GM21825 (cell line): ENCODE results near the gene SARDH.

Experiments used
- ATAC-seq: cut with Tn5 transposase; IDR thresholded peaks from one replicate; pipeline ENCODE4 v1.9.1; 2021; ENCODE audit warnings: mild to moderate bottlenecking, moderate library complexity; ENCODE audit not compliant: unreplicated experiment

Gene SARDH

GRCh38 chr9:133733796-133734533 is 4.2 kb downstream of the SARDH start:
- ATAC-seq: no peak

GRCh38 chr9:133733421-133733795 is 4.7 kb downstream of the SARDH start:
- no peak for ATAC-seq

GRCh38 chr9:133732639-133733408 is 5.3 kb downstream of the SARDH start:
- no peak for ATAC-seq

- no peak for ATAC-seq
Measured at GRCh38 chr9:133731876-133732638, 6.1 kb downstream of the SARDH start.

- ATAC-seq: no peak
Measured at GRCh38 chr9:133730994-133731715, 7.0 kb downstream of the SARDH start.

GRCh38 chr9:133729617-133730281 is 8.4 kb downstream of the SARDH start:
- no peak for ATAC-seq

- no peak for ATAC-seq
Measured at GRCh38 chr9:133728856-133729616, 9.1 kb downstream of the SARDH start.

GRCh38 chr9:133727876-133728441 is 10.2 kb downstream of the SARDH start:
- ATAC-seq: no peak

- no peak for ATAC-seq
Measured at GRCh38 chr9:133727277-133727875, 10.8 kb downstream of the SARDH start.

- no peak for ATAC-seq
Measured at GRCh38 chr9:133726401-133727276, 11.5 kb downstream of the SARDH start.

- ATAC-seq: no peak
Measured at GRCh38 chr9:133725886-133726285, 12.3 kb downstream of the SARDH start.

- no peak for ATAC-seq
Measured at GRCh38 chr9:133718563-133719315, 19.4 kb downstream of the SARDH start.

- ATAC-seq: no peak
Measured at GRCh38 chr9:133717113-133718031, 20.8 kb downstream of the SARDH start.

GRCh38 chr9:133716564-133717112 is 21.5 kb downstream of the SARDH start:
- no peak for ATAC-seq

- ATAC-seq: no peak
Measured at GRCh38 chr9:133715866-133716563, 22.1 kb downstream of the SARDH start.
